GM12874 (cell line): ENCODE results near the gene JKAMP.

Source experiments
- CTCF ChIP-seq: IDR thresholded peaks from 2 replicates; pipeline ENCODE4 v1.5.1; 2011; ENCODE audit warnings: low read depth, mild to moderate bottlenecking, control low read depth, low read length, moderate library complexity; ENCODE audit not compliant: insufficient read depth

Gene JKAMP

GRCh38 chr14:59543873-59544272 is 59.6 kb downstream of the JKAMP start:
- TF ChIP-seq CTCF, result no peak

GRCh38 chr14:59547310-59547709 is 63.0 kb downstream of the JKAMP start:
- TF ChIP-seq CTCF, result no peak
